Tibial nerve (tissue), 4 donors: Measurements from ENCODE around the gene CHD6. TPM values are rescaled to one million over a fixed set of nuclear protein-coding genes. Genes with fewer than 3 reads are reported as not detected.

ENCODE experiments used
- DNase-seq, 2 donors: peaks; one replicate each; pipeline ENCODE4 v3.0.0-alpha.2; 2019; ENCODE audit warnings: low spot score in 2 of 2
- H3K27ac ChIP-seq, 4 donors: fragments of 200-600 bp; sonication (generic) in 3 of 4; one replicate each; pipeline ENCODE4 v1.5.1; 2017 to 2019; ENCODE audit warnings: mild to moderate bottlenecking in 1 of 4
- H3K27me3 ChIP-seq, 2 donors: fragments of 200-600 bp; sonication (generic) in 1 of 2; one replicate each; pipeline versions ENCODE4 v1.5.1 to v1.6.0; 2017 to 2019
- H3K36me3 ChIP-seq, 3 donors: fragments of 200-600 bp; sonication (generic); one replicate each; pipeline ENCODE4 v1.5.1; 2018 to 2019
- H3K4me1 ChIP-seq, 4 donors: fragments of 200-600 bp; sonication (generic) in 3 of 4; one replicate each; pipeline ENCODE4 v1.5.1; 2017 to 2019
- H3K4me3 ChIP-seq, 4 donors: fragments of 200-600 bp; sonication (generic) in 3 of 4; one replicate each; pipeline ENCODE4 v1.5.1; 2017 to 2019; ENCODE audit warnings: mild to moderate bottlenecking in 1 of 4, moderate library complexity in 1 of 4
- H3K9me3 ChIP-seq, 4 donors: fragments of 200-600 bp; sonication (generic) in 3 of 4; one replicate each; pipeline ENCODE4 v1.5.1; 2017 to 2019
- CTCF ChIP-seq, 5 experiments: fragments of 200-600 bp in 3 of 5; fragments of 450-650 bp in 2 of 5; sonication (generic) in 3 of 5; IDR thresholded peaks; one replicate each; pipeline ENCODE4 v1.5.1; 2016 to 2019; ENCODE audit warnings: antibody characterized with exemption in 5 of 5, mild to moderate bottlenecking in 3 of 5, moderate library complexity in 2 of 5
- EP300 ChIP-seq, 2 donors: sonication (generic); formaldehyde crosslinking; IDR thresholded peaks; one replicate each; pipeline ENCODE4 v1.6.1; 2017; ENCODE audit warnings: antibody characterized with exemption in 2 of 2, mild to moderate bottlenecking in 1 of 2
- POLR2A ChIP-seq, 2 donors: fragments of 450-650 bp; IDR thresholded peaks; one replicate each; pipeline ENCODE4 v1.6.1; 2017; ENCODE audit warnings: antibody characterized with exemption in 2 of 2, mild to moderate bottlenecking in 2 of 2, moderate library complexity in 2 of 2
- WGBS, 2 donors: methylation state at CpG; one replicate each; pipeline ENCODE4 v1.1.5; 2018; 5-methylcytosine and 5-hydroxymethylcytosine counted together
- total RNA-seq, 4 donors: library from RNA; depleted of rRNA; stranded (reverse); fragments of >200 nt; gene quantifications; one replicate each; pipeline ENCODE4 v1.1.0, GENCODE V29; 2016

CHD6 gene
- total RNA-seq, 4 donors from 2014 or later: 52.0 to 58.2 (median 54.9) TPM

DNA sequence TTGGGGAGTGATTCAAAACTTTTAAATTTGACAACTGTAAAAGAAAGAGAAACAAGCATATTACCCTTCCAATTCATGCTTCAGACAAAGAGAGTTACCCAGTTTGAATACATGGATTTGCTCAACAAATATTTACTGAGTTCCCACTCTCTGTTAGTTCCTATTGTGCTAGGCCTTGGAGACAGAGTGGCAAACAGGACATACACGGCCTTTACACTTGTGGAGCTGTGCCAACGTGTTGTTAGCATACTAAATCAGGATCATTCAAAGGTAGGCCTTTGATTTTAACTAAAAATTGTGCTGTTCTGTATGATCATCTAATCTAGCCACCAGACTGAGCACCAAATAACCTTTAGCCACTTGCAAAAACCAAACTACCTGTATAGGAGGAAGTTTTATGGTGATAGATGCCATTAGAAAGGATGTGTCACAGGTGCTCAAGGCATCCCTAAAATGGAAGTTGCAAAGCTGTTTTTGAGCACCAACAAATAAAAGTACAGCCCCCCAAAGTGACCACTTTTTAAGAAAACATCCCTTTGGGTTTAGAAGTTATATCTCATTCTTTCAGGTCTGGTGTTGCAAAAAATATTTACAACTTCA is 84.5 kb downstream of the CHD6 start:
- Histone ChIP-seq H3K27ac (no peak overlapping the region), H3K4me1 (peaks cover 0 to 24% (median 2%) of the 10 kb centered on the region in 4 donors), H3K36me3 (peaks cover 0 to 29% (median 7%) of the 10 kb centered on the region in 3 donors), H3K27me3 (no peaks in the 10 kb centered on the region), H3K9me3 (peaks cover 0 to 11% (median 0%) of the 10 kb centered on the region in 4 donors), H3K4me3 (no peak overlapping the region)
- no peak for TF ChIP-seq CTCF (IDR thresholded peaks at IDR 0.05)
- TF ChIP-seq POLR2A (IDR thresholded peaks at IDR 0.05): no peak
- TF ChIP-seq EP300 (IDR thresholded peaks at IDR 0.05): no peak
- WGBS, 2 donors: 58 to 63% methylated on average over 2 of the region's 2 CpGs
- no peak for DNase-seq

DNA sequence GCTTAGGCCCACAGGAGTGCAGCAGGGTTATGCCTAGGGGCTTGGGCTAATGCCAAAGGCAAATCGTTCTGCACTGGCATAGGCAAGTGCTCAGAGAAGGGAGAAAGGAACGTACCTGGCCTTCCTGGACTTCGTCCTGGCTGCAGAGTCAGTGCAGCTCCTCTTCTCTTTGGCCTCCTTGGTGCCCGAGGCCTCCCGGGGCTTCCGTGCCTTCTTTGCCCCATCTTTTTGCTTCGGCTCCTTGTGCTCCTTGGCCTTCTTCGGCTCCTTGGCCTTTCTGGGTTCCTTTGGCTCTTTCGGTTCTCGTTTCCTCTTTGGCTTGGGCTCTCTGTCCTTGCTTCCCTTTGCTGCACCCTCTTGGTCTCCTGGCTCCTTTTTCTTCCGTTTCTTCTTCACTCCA is 85.2 kb downstream of the CHD6 start:
- peaks cover 0 to 7% (median 0%) of the 10 kb centered on the region in 4 donors for H3K9me3 ChIP-seq
- peaks cover 0 to 24% (median 2%) of the 10 kb centered on the region in 4 donors for H3K4me1 ChIP-seq
- WGBS, 2 donors: 90 to 96% methylated on average over 11 of the region's 11 CpGs
- H3K4me3 ChIP-seq: no peak overlapping the region
- peaks cover 0 to 22% (median 7%) of the 10 kb centered on the region in 3 donors for H3K36me3 ChIP-seq
- no peak overlapping the region for H3K27ac ChIP-seq
- no peaks in the 10 kb centered on the region for H3K27me3 ChIP-seq
- no peak for DNase-seq
- TF ChIP-seq EP300 (IDR thresholded peaks at IDR 0.05): no peak
- no peak for TF ChIP-seq POLR2A (IDR thresholded peaks at IDR 0.05)

DNA sequence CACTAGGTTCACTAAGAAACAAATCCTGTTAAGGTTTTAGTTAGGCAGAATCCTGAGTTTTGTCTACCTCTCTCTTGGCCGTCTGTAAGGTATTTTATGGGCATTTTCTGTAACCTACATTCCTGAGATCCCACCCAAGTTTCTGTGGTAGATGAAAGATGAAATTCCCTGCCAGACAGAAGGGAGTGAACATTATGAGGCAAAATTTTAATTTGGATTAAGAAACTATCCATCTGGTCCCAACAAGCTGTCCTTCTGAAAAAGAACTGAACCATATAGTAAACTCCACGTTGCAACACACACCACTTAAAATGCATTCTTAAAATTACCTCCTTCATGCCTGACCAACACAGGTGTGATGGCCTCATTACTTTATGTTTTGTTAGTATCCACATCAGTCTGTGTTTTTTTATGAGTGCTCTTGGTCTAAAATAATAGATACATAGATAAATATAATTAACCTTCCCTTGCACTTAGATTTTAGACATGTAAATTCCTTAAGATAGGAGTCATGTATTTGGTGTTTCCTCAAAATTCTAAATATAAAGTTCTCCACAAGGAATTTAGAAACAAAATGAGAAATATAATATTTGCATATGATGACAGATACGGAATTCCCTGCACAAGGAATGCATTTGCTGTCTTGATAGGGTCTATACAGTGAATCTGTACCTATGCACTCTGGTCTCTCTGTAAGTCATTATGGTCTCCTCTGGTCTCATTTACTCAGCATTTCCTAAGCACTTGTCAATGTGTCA is 86.5 kb downstream of the CHD6 start:
- Histone ChIP-seq H3K36me3 (peaks cover 0 to 15% (median 7%) of the 10 kb centered on the region in 3 donors), H3K9me3 (no peaks in the 10 kb centered on the region), H3K27me3 (no peaks in the 10 kb centered on the region), H3K4me3 (no peak overlapping the region), H3K4me1 (peaks cover 0 to 33% (median 2%) of the 10 kb centered on the region in 4 donors), H3K27ac (no peak overlapping the region)
- TF ChIP-seq CTCF (IDR thresholded peaks at IDR 0.05): no peak
- no peak for TF ChIP-seq POLR2A (IDR thresholded peaks at IDR 0.05)
- TF ChIP-seq EP300 (IDR thresholded peaks at IDR 0.05): no peak
- WGBS, 2 donors: 74 to 80% methylated on average over 3 of the region's 3 CpGs
- no peak for DNase-seq

GRCh38 chr20:41530923-41531322 is 87.3 kb downstream of the CHD6 start:
- Histone ChIP-seq H3K4me1 (peaks cover 0 to 41% (median 2%) of the 10 kb centered on the region in 4 donors), H3K36me3 (peaks cover 0 to 15% (median 7%) of the 10 kb centered on the region in 3 donors), H3K27ac (no peak overlapping the region), H3K27me3 (no peaks in the 10 kb centered on the region), H3K9me3 (no peaks in the 10 kb centered on the region), H3K4me3 (no peak overlapping the region)
- DNase-seq: no peak
- 89 to 98% methylated on average over 1 of the region's 1 CpG for WGBS, 2 donors
- no peak for TF ChIP-seq POLR2A (IDR thresholded peaks at IDR 0.05)
- TF ChIP-seq EP300 (IDR thresholded peaks at IDR 0.05): no peak
- no peak for TF ChIP-seq CTCF (IDR thresholded peaks at IDR 0.05)

DNA sequence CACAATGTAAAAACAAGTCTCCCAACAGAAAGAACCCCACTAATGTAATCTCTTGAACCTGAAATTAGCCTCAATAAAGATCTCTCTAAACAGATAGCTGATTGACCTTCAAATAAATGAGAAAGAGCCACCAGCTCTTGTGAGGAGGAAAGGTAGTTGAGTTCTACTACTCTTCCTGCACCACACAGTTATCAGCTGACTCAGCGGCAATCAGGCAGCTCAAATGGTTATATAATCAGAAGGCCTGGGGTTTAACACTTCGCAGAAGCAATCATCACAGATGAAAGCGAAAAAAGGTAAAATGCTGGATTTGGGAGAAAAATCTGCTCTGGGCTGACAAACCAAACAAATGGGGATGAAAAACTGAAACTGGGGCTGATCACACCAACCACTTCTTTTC is 91.8 kb downstream of the CHD6 start:
- no peak for DNase-seq
- H3K9me3 ChIP-seq: no peaks in the 10 kb centered on the region
- H3K27ac ChIP-seq: no peak overlapping the region
- H3K36me3 ChIP-seq: no peaks in the 10 kb centered on the region
- H3K27me3 ChIP-seq: no peaks in the 10 kb centered on the region
- peaks cover 0 to 38% (median 3%) of the 10 kb centered on the region in 4 donors for H3K4me1 ChIP-seq
- H3K4me3 ChIP-seq: no peak overlapping the region
- 79 to 80% methylated on average over 3 of the region's 3 CpGs for WGBS, 2 donors
- TF ChIP-seq EP300 (IDR thresholded peaks at IDR 0.05): no peak
- TF ChIP-seq POLR2A (IDR thresholded peaks at IDR 0.05): no peak
- no peak for TF ChIP-seq CTCF (IDR thresholded peaks at IDR 0.05)
